H9 (cell line): Measurements from ENCODE around the gene MFSD2B. TPM values are rescaled to one million over a fixed set of nuclear protein-coding genes. Genes with fewer than 3 reads are reported as not detected.

Source experiments
- DNase-seq: peaks from one replicate; pipeline ENCODE4 v3.0.0-alpha.2; 2017
- H2AFZ ChIP-seq: one replicate; pipeline ENCODE4 v1.6.1; 2013; ENCODE audit warnings: mild to moderate bottlenecking, low read length, control low read depth, moderate library complexity
- H2AK5ac ChIP-seq: 2 replicates; pipeline ENCODE4 v1.6.1; 2013; ENCODE audit warnings: low read length, control low read depth, mixed read lengths; ENCODE audit not compliant: insufficient read length
- H2BK120ac ChIP-seq: one replicate; pipeline ENCODE4 v1.6.1; 2013; ENCODE audit warnings: low read depth, mild to moderate bottlenecking, low read length, control low read depth, inconsistent platforms; ENCODE audit not compliant: poor library complexity, severe bottlenecking
- H2BK12ac ChIP-seq: 2 replicates; pipeline ENCODE4 v1.6.1; 2013; ENCODE audit warnings: low read length, control low read depth, mixed read lengths, low read depth; ENCODE audit not compliant: insufficient read length
- H2BK15ac ChIP-seq: 2 replicates; pipeline ENCODE4 v1.6.1; 2013; ENCODE audit warnings: low read depth, low read length, control low read depth
- H2BK20ac ChIP-seq: one replicate; pipeline ENCODE4 v1.6.1; 2013; ENCODE audit warnings: low read depth, mild to moderate bottlenecking, low read length, control low read depth, inconsistent platforms; ENCODE audit not compliant: poor library complexity, severe bottlenecking
- H2BK5ac ChIP-seq: 2 replicates; pipeline ENCODE4 v1.6.1; 2013; ENCODE audit warnings: low read length, control low read depth, mixed read lengths; ENCODE audit not compliant: insufficient read length
- H3K14ac ChIP-seq: 2 replicates; pipeline ENCODE4 v1.6.1; 2013; ENCODE audit warnings: low read length, control low read depth; ENCODE audit not compliant: insufficient read depth
- H3K18ac ChIP-seq: 2 replicates; pipeline ENCODE4 v1.6.1; 2013; ENCODE audit warnings: low read depth, mild to moderate bottlenecking, mixed read lengths, low read length, control low read depth; ENCODE audit not compliant: insufficient read length
- H3K23ac ChIP-seq: 2 replicates; pipeline ENCODE4 v1.6.1; 2013; ENCODE audit warnings: low read length, control low read depth, mixed read lengths, low read depth; ENCODE audit not compliant: insufficient read length
- H3K23me2 ChIP-seq: 2 replicates; pipeline ENCODE4 v1.6.1; 2013; ENCODE audit warnings: low read depth, mild to moderate bottlenecking, mixed read lengths, low read length, control low read depth; ENCODE audit not compliant: insufficient read length, poor library complexity, severe bottlenecking
- H3K27ac ChIP-seq: 2 replicates; pipeline ENCODE4 v1.5.1; 2013; ENCODE audit warnings: low read length, control low read depth, mixed read lengths, low read depth; ENCODE audit not compliant: insufficient read length
- H3K27me3 ChIP-seq: 2 replicates; pipeline ENCODE4 v1.6.1; 2013; ENCODE audit warnings: low read length, control low read depth, inconsistent platforms; ENCODE audit not compliant: insufficient read depth
- H3K4ac ChIP-seq: 2 replicates; pipeline ENCODE4 v1.6.1; 2013; ENCODE audit warnings: low read depth, mild to moderate bottlenecking, control low read depth, inconsistent platforms, low read length, moderate library complexity
- H3K4me1 ChIP-seq: 2 replicates; pipeline ENCODE4 v1.6.1; 2013; ENCODE audit warnings: low read length, control low read depth, inconsistent platforms; ENCODE audit not compliant: insufficient read depth
- H3K4me2 ChIP-seq: 2 replicates; pipeline ENCODE4 v1.6.1; 2013; ENCODE audit warnings: low read length, control low read depth, mixed read lengths; ENCODE audit not compliant: insufficient read length, insufficient read depth
- H3K56ac ChIP-seq: 2 replicates; pipeline ENCODE4 v1.6.1; 2013; ENCODE audit warnings: low read depth, mild to moderate bottlenecking, mixed read lengths, low read length, control low read depth; ENCODE audit not compliant: insufficient read length
- H3K79me1 ChIP-seq: 2 replicates; pipeline ENCODE4 v1.6.1; 2013; ENCODE audit warnings: low read depth, mild to moderate bottlenecking, moderate library complexity, low read length, control low read depth, inconsistent platforms; ENCODE audit not compliant: insufficient read depth, poor library complexity, severe bottlenecking
- H3K79me2 ChIP-seq: 2 replicates; pipeline ENCODE4 v1.6.1; 2013; ENCODE audit warnings: low read length, control low read depth, inconsistent platforms; ENCODE audit not compliant: insufficient read depth
- H3K9ac ChIP-seq: 2 replicates; pipeline ENCODE4 v1.6.1; 2013; ENCODE audit warnings: low read length, control low read depth, mixed read lengths; ENCODE audit not compliant: insufficient read length; ENCODE audit errors: extremely low read depth
- H3K9me3 ChIP-seq: one replicate; pipeline ENCODE4 v1.6.1; 2013; ENCODE audit warnings: low read depth, low read length, inconsistent platforms; ENCODE audit not compliant: control insufficient read depth
- H3T11ph ChIP-seq: one replicate; pipeline ENCODE4 v1.6.1; 2013; ENCODE audit warnings: mild to moderate bottlenecking, low read length, control low read depth, inconsistent platforms
- H4K20me1 ChIP-seq: one replicate; pipeline ENCODE4 v1.6.1; 2013; ENCODE audit not compliant: control insufficient read depth, insufficient read length, insufficient read depth
- H4K5ac ChIP-seq: 2 replicates; pipeline ENCODE4 v1.6.1; 2013; ENCODE audit warnings: low read depth, mild to moderate bottlenecking, mixed read lengths, low read length, control low read depth; ENCODE audit not compliant: insufficient read length
- H4K8ac ChIP-seq: replicated peaks from 2 replicates; pipeline ENCODE4 v1.6.1; 2013; ENCODE audit warnings: low read length, control low read depth, mixed read lengths, low read depth; ENCODE audit not compliant: insufficient read length
- H4K91ac ChIP-seq: 2 replicates; pipeline ENCODE4 v1.6.1; 2013; ENCODE audit warnings: low read depth, mild to moderate bottlenecking, moderate library complexity, mixed read lengths, low read length, control low read depth; ENCODE audit not compliant: insufficient read length
- H3K27ac Mint-ChIP-seq, 3 experiments: 2 replicates in 2 of 3; 3 replicates in 1 of 3; pipeline ENCODE4 v1.8.0; 2020 to 2021; ENCODE audit warnings: mixed read lengths in 3 of 3, mild to moderate bottlenecking in 1 of 3, moderate library complexity in 1 of 3
- H3K27me3 Mint-ChIP-seq: 2 replicates; pipeline ENCODE4 v1.8.0; 2021; ENCODE audit warnings: low read depth, mild to moderate bottlenecking, moderate library complexity, mixed read lengths
- H3K36me3 Mint-ChIP-seq, 3 experiments: 2 replicates in 2 of 3; 3 replicates in 1 of 3; pipeline ENCODE4 v1.8.0; 2020 to 2021; ENCODE audit warnings: low read depth in 3 of 3, mixed read lengths in 3 of 3; ENCODE audit not compliant: insufficient read depth in 1 of 3
- H3K4me1 Mint-ChIP-seq, 2 experiments: 2 replicates each; pipeline ENCODE4 v1.8.0; 2020; ENCODE audit warnings: mixed read lengths in 2 of 2
- H3K4me3 Mint-ChIP-seq, 2 experiments: 2 replicates in 1 of 2; 3 replicates in 1 of 2; pipeline ENCODE4 v1.8.0; 2020 to 2021; ENCODE audit warnings: mild to moderate bottlenecking in 2 of 2, mixed read lengths in 2 of 2, moderate library complexity in 1 of 2
- H3K9me3 Mint-ChIP-seq, 2 experiments: 2 replicates in 1 of 2; 3 replicates in 1 of 2; pipeline ENCODE4 v1.8.0; 2020; ENCODE audit warnings: mild to moderate bottlenecking in 2 of 2, mixed read lengths in 2 of 2, moderate library complexity in 1 of 2
- WGBS: extraction: QIAGEN DNeasy Blood & Tissue Kit; methylation state at CpG from one replicate; pipeline ENCODE4 v1.1.7; 2013; ENCODE audit warnings: missing lambda C conversion rate, low lambda C conversion rate, mixed read lengths; ENCODE audit not compliant: insufficient read length; ENCODE audit errors: extremely low coverage; 5-methylcytosine and 5-hydroxymethylcytosine counted together
- total RNA-seq: library from RNA; stranded (reverse); gene quantifications from 2 replicates; pipeline ENCODE4 v1.2.1, GENCODE V29; 2021
- TF ChIP-seq, protein P1 (sequence below): fragments of 200-600 bp; sonication (generic); conservative IDR thresholded peaks from 3 replicates; pipeline ENCODE4 v1.8.0; 2021; ENCODE audit warnings: antibody characterized with exemption, mild to moderate bottlenecking

The MFSD2B gene
- total RNA-seq, 1 experiment from 2014 or later = 1.3 TPM

DNA sequence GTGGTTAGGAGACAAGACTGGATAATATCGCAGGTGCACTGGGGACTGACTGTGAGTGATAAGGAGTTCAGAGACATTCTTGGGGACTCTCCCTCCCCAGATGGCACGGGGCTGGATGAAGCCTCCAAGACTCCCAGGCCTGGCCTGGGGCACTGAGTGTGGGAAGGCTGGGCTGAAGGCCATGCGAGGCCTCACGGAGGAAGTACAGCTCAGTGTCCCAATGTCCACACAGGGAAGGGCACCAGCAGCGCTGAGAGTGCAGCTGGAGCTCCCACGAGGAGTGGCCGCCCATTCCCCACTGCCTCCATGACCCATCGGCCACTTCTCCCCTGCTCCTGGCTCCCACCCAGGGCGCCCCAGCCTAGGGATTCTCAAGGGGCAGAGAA lies 6.5 kb downstream of the MFSD2B start:
- H3K79me1 ChIP-seq = no peaks in the 10 kb centered on the region
- H2AFZ ChIP-seq = no peak overlapping the region
- H3K4me2 ChIP-seq = no peak overlapping the region
- H4K91ac ChIP-seq = no peak overlapping the region
- H4K5ac ChIP-seq = no peak overlapping the region
- no peak overlapping the region for H2AK5ac ChIP-seq
- H3K9me3 ChIP-seq = no peaks in the 10 kb centered on the region
- Mint-ChIP-seq H3K27me3 (no peaks in the 10 kb centered on the region), H3K9me3 (no peaks in the 10 kb centered on the region), H3K36me3 (no peaks in the 10 kb centered on the region; a peak in 1 of 7 replicates), H3K4me1 (peaks cover 21% of the 10 kb centered on the region in 2 experiments), H3K4me3 (no peak overlapping the region), H3K27ac (peak overlapping the region in 1 of 3 experiments; percentile 87; a peak in 2 of 7 replicates)
- H3K23me2 ChIP-seq = peaks cover 2% of the 10 kb centered on the region
- H3T11ph ChIP-seq = no peak overlapping the region
- TF ChIP-seq, protein P1, sequence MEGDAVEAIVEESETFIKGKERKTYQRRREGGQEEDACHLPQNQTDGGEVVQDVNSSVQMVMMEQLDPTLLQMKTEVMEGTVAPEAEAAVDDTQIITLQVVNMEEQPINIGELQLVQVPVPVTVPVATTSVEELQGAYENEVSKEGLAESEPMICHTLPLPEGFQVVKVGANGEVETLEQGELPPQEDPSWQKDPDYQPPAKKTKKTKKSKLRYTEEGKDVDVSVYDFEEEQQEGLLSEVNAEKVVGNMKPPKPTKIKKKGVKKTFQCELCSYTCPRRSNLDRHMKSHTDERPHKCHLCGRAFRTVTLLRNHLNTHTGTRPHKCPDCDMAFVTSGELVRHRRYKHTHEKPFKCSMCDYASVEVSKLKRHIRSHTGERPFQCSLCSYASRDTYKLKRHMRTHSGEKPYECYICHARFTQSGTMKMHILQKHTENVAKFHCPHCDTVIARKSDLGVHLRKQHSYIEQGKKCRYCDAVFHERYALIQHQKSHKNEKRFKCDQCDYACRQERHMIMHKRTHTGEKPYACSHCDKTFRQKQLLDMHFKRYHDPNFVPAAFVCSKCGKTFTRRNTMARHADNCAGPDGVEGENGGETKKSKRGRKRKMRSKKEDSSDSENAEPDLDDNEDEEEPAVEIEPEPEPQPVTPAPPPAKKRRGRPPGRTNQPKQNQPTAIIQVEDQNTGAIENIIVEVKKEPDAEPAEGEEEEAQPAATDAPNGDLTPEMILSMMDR = no peak
- no peak overlapping the region for H2BK120ac ChIP-seq
- no peak overlapping the region for H3K9ac ChIP-seq
- no CpG with 5 or more reads among the region's 9 CpGs for WGBS
- H2BK20ac ChIP-seq = no peak overlapping the region
- H3K27ac ChIP-seq = no peak overlapping the region
- no peaks in the 10 kb centered on the region for H3K27me3 ChIP-seq
- no peaks in the 10 kb centered on the region for H3K79me2 ChIP-seq
- H2BK12ac ChIP-seq = no peak overlapping the region
- H2BK15ac ChIP-seq = no peak overlapping the region
- no peaks in the 10 kb centered on the region; the same call in 1 of the 2 replicates for H3K4me1 ChIP-seq
- no peak overlapping the region for H3K23ac ChIP-seq
- DNase-seq = no peak
- peak overlapping the region; percentile 46; the same call in 1 of the 2 replicates for H3K14ac ChIP-seq
- H4K20me1 ChIP-seq = no peaks in the 10 kb centered on the region
- H3K18ac ChIP-seq = no peak overlapping the region
- no peak overlapping the region for H2BK5ac ChIP-seq
- H3K4ac ChIP-seq = no peak overlapping the region; the same call in 1 of the 2 replicates
- no peak overlapping the region for H3K56ac ChIP-seq
- no peak overlapping the region for H4K8ac ChIP-seq
